Right lobe of liver (tissue), 6 donors: Measurements from ENCODE around the gene GDPGP1. TPM values are rescaled to one million over a fixed set of nuclear protein-coding genes. Genes with fewer than 3 reads are reported as not detected.
A peak's percentile ranks its signal among the peaks of the same experiment; 100 is the strongest.

Source experiments
- ATAC-seq, 4 donors: fragments of 200-7000 bp; cut with Tn5 transposase; one replicate each; pipeline ENCODE4 v1.9.1; 2020; ENCODE audit warnings: mild to moderate bottlenecking in 4 of 4, moderate library complexity in 4 of 4
- DNase-seq, 3 donors: peaks; one replicate each; pipeline ENCODE4 v3.0.0-alpha.2; 2020
- H3K27ac ChIP-seq, 3 donors: fragments of 200-600 bp; one replicate each; pipeline ENCODE4 v1.8.0; 2022
- H3K27me3 ChIP-seq, 2 donors: fragments of 200-600 bp; one replicate each; pipeline ENCODE4 v1.8.0; 2022
- H3K36me3 ChIP-seq, 4 donors: fragments of 200-600 bp; sonication (generic) in 1 of 4; one replicate each; pipeline versions ENCODE4 v1.5.1 to v1.8.0; 2017 to 2022; ENCODE audit warnings: control low read depth in 1 of 4
- H3K4me1 ChIP-seq, 4 donors: fragments of 200-600 bp; sonication (generic) in 1 of 4; one replicate each; pipeline versions ENCODE4 v1.5.1 to v1.8.0; 2017 to 2022; ENCODE audit warnings: control low read depth in 1 of 4
- H3K4me3 ChIP-seq, 3 donors: fragments of 200-600 bp; one replicate each; pipeline ENCODE4 v1.8.0; 2022
- H3K9me3 ChIP-seq, 4 donors: fragments of 200-600 bp; sonication (generic) in 1 of 4; one replicate each; pipeline versions ENCODE4 v1.5.1 to v1.8.0; 2017 to 2022; ENCODE audit warnings: control low read depth in 1 of 4
- CTCF ChIP-seq, 4 donors: fragments of 200-600 bp in 3 of 4; fragments of 450-650 bp in 1 of 4; IDR thresholded peaks; one replicate each; pipeline versions ENCODE4 v1.5.1 to v1.8.0; 2016 to 2022; ENCODE audit warnings: antibody characterized with exemption in 4 of 4, mild to moderate bottlenecking in 2 of 4
- POLR2A ChIP-seq: fragments of 450-650 bp; IDR thresholded peaks from one replicate; pipeline ENCODE4 v1.6.1; 2017; ENCODE audit warnings: antibody characterized with exemption, mild to moderate bottlenecking
- WGBS: methylation state at CpG from one replicate; pipeline ENCODE4 v1.1.6; 2018; ENCODE audit warnings: low coverage, low lambda C conversion rate; ENCODE audit not compliant: insufficient coverage; ENCODE audit errors: missing lambda C conversion rate; 5-methylcytosine and 5-hydroxymethylcytosine counted together
- intact Hi-C, 2 donors: fragments of 100-400 bp; cut with DNase I; formaldehyde crosslinking; loops; one replicate each; pipeline versions ENCODE4 v1.11.2 to v1.14.1; 2022
- total RNA-seq, 6 experiments: library from RNA; depleted of rRNA in 2 of 6; stranded (reverse); fragments of >200 nt in 2 of 6; fragmentation: NEBNext Ultra II Directional in 3 of 6; extraction: Animal tissue kit (Norgen Biotek cat#: 25700) in 3 of 6; gene quantifications; one replicate each; pipeline versions ENCODE4 v1.1.0 to v1.2.4, GENCODE V29; 2016 to 2023
- donor health status: DM: no; HTN: yes; CAD: no.
- donor health status: DM: no; HTN: no; CAD: no.
- donor health status: DM: no; HTN: no; CAD: no.
- donor health status: DM: no; HTN: yes; CAD: no.
- donor health status: DM: no; HTN: yes; CAD: no.

Gene GDPGP1
- total RNA-seq, 6 experiments from 2014 or later, result 3.6 to 13.6 (median 7.3) TPM

- intact Hi-C loops, result no loop called here
- H3K4me3 ChIP-seq, result no peak overlapping the region
- TF ChIP-seq CTCF (IDR thresholded peaks at IDR 0.05), result peak in 1 of 4 donors; percentile 6
- TF ChIP-seq POLR2A, result no peak
- peaks cover 0 to 66% (median 19%) of the 10 kb centered on the region in 4 donors for H3K4me1 ChIP-seq
- ATAC-seq (peak; percentile 84 to 93 (median 92)), DNase-seq (peak; percentile 93 to 98 (median 98))
- 8% methylated on average over 4 of the region's 7 CpGs for WGBS
- H3K27ac ChIP-seq, result peak overlapping the region; percentile 50 to 71 (median 56)
- no peaks in the 10 kb centered on the region for H3K9me3 ChIP-seq
- no peaks in the 10 kb centered on the region for H3K36me3 ChIP-seq
- H3K27me3 ChIP-seq, result no peaks in the 10 kb centered on the region
Measured at GRCh38 chr15:90191794-90192509, 42.1 kb upstream of the GDPGP1 start.

DNA sequence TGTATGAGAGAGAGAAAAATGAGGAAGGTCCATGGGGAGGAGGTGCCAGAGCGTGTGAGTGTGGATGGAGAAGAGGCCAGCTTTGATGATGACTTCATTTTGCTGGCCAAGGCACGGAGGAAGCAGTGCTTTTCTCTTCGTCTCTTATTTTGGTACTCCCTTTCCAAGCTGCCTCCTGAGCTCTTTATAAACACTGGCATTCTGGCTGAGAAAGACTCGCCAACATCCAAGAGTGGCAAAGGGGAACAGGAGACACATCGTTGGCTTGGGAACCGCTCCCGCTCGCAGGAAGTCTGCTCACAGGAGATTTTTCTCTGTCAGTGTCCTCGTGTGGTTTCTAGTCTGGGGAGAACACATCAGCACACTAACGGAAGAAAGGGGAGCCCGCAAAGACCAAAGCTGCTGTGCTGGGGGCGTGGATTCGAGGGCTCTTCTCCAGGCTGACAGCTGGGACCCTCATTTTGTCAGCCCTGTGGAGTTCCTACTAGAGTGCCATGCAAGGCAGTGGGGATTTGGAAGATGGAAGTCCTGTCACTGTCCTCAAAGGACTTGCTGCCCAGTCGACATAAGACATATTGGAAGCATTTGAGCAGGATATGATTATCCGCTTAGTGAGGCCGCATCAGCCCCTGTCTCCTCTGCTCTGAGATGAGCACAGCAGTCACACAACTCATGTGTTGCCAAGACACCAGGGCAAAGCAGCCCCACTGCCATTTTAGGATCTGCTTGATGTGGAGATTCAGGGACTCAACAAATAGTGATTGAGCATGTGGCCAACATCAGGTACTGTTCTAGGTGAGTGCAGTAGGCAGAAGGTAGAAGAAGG, 40.8 kb upstream of the GDPGP1 start:
- Histone ChIP-seq H3K4me1 (peaks cover 0 to 59% (median 19%) of the 10 kb centered on the region in 4 donors), H3K36me3 (no peaks in the 10 kb centered on the region), H3K27me3 (no peaks in the 10 kb centered on the region), H3K27ac (peak overlapping the region; percentile 50 to 71 (median 56)), H3K9me3 (no peaks in the 10 kb centered on the region), H3K4me3 (no peak overlapping the region)
- ATAC-seq (peak in 1 of 4 donors; percentile 3), DNase-seq (no peak)
- TF ChIP-seq POLR2A (no peak), CTCF (IDR thresholded peaks at IDR 0.05) (no peak)
- 29% methylated on average over 9 of the region's 16 CpGs for WGBS
- intact Hi-C loops, result no loop called here

GRCh38 chr15:90194655-90195054, 39.4 kb upstream of the GDPGP1 start:
- Histone ChIP-seq H3K27ac (no peak overlapping the region), H3K36me3 (no peaks in the 10 kb centered on the region), H3K9me3 (no peaks in the 10 kb centered on the region), H3K4me3 (no peak overlapping the region), H3K27me3 (no peaks in the 10 kb centered on the region), H3K4me1 (peaks cover 0 to 52% (median 19%) of the 10 kb centered on the region in 4 donors)
- intact Hi-C loops, result no loop called here
- WGBS, result 86% methylated on average over 2 of the region's 2 CpGs
- no peak for TF ChIP-seq CTCF (IDR thresholded peaks at IDR 0.05)
- no peak for TF ChIP-seq POLR2A
- no peak for DNase-seq
- no peak for ATAC-seq

GRCh38 chr15:90200534-90201129, 33.4 kb upstream of the GDPGP1 start:
- ATAC-seq (peak; percentile 6 to 28 (median 23)), DNase-seq (no peak)
- peak overlapping the region; percentile 85 to 95 (median 87) for H3K4me3 ChIP-seq
- H3K36me3 ChIP-seq, result no peaks in the 10 kb centered on the region
- no peaks in the 10 kb centered on the region for H3K27me3 ChIP-seq
- peak overlapping the region; percentile 44 to 80 (median 76) for H3K27ac ChIP-seq
- H3K4me1 ChIP-seq, result peaks cover 0 to 36% (median 9%) of the 10 kb centered on the region in 4 donors
- intact Hi-C loops, result no loop called here
- TF ChIP-seq CTCF (IDR thresholded peaks at IDR 0.05) (no peak), POLR2A (no peak)
- 17% methylated on average over 6 of the region's 24 CpGs for WGBS
- no peaks in the 10 kb centered on the region for H3K9me3 ChIP-seq
